IMR-90 (cell line): Measurements from ENCODE around the gene BMP3.

ENCODE experiments used
- CEBPB ChIP-seq: IDR thresholded peaks from 2 replicates; pipeline ENCODE4 v1.6.1; 2012; ENCODE audit warnings: low read depth, low read length, improper control_type of control experiment
- CHD1 ChIP-seq: IDR thresholded peaks from 2 replicates; pipeline ENCODE4 v1.6.1; 2012; ENCODE audit warnings: low read depth, low read length, improper control_type of control experiment
- MAFK ChIP-seq: IDR thresholded peaks from 2 replicates; pipeline ENCODE4 v1.6.1; 2012; ENCODE audit warnings: low read depth, low read length, improper control_type of control experiment
- MAZ ChIP-seq: IDR thresholded peaks from 2 replicates; pipeline ENCODE4 v1.6.1; 2012; ENCODE audit warnings: low read depth, mild to moderate bottlenecking, low read length, improper control_type of control experiment, moderate library complexity, borderline replicate concordance
- NFE2L2 ChIP-seq: fragments of 150-350 bp; IDR thresholded peaks from 2 replicates; pipeline ENCODE4 v1.6.1; 2016; ENCODE audit warnings: low read depth, mild to moderate bottlenecking, low read length
- POLR2A ChIP-seq: IDR thresholded peaks from 2 replicates; pipeline ENCODE4 v1.6.1; 2012; ENCODE audit warnings: mild to moderate bottlenecking, low read depth, low read length
- RAD21 ChIP-seq: IDR thresholded peaks from 2 replicates; pipeline ENCODE4 v1.6.1; 2012; ENCODE audit warnings: low read length, improper control_type of control experiment
- RFX5 ChIP-seq: IDR thresholded peaks from 2 replicates; pipeline ENCODE4 v1.8.0; 2012; ENCODE audit warnings: low read depth, mild to moderate bottlenecking, low read length, moderate library complexity
- SMC3 ChIP-seq: fragments of 150-350 bp; IDR thresholded peaks from 2 replicates; pipeline ENCODE4 v1.6.1; 2016; ENCODE audit warnings: low read depth, mild to moderate bottlenecking, antibody characterized with exemption, low read length, moderate library complexity
- TF ChIP-seq, protein P1 (sequence below): conservative IDR thresholded peaks from 2 replicates; pipeline ENCODE4 v1.5.1; 2012; ENCODE audit warnings: mild to moderate bottlenecking, low read depth, low read length, improper control_type of control experiment

GRCh38 chr4:81058621-81059020 is 28.1 kb downstream of the BMP3 start:
- TF ChIP-seq, protein P1, sequence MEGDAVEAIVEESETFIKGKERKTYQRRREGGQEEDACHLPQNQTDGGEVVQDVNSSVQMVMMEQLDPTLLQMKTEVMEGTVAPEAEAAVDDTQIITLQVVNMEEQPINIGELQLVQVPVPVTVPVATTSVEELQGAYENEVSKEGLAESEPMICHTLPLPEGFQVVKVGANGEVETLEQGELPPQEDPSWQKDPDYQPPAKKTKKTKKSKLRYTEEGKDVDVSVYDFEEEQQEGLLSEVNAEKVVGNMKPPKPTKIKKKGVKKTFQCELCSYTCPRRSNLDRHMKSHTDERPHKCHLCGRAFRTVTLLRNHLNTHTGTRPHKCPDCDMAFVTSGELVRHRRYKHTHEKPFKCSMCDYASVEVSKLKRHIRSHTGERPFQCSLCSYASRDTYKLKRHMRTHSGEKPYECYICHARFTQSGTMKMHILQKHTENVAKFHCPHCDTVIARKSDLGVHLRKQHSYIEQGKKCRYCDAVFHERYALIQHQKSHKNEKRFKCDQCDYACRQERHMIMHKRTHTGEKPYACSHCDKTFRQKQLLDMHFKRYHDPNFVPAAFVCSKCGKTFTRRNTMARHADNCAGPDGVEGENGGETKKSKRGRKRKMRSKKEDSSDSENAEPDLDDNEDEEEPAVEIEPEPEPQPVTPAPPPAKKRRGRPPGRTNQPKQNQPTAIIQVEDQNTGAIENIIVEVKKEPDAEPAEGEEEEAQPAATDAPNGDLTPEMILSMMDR: no peak
- TF ChIP-seq SMC3 (no peak), MAFK (no peak), POLR2A (no peak), RAD21 (no peak), NFE2L2 (no peak), CHD1 (no peak), MAZ (no peak), CEBPB (no peak), RFX5 (no peak)
